Smooth muscle cell (in vitro differentiated cells): ENCODE data around the gene CTBP2. TPM values are rescaled to one million over a fixed set of nuclear protein-coding genes. Genes with fewer than 3 reads are reported as not detected.

Source experiments
- DNase-seq: peaks from one replicate; lab custom pipeline; 2025; ENCODE audit not compliant: unreplicated experiment; lab: John Stamatoyannopoulos, UW
- H2AFZ ChIP-seq: fragments of 200-600 bp; sonication (generic); 2 replicates; pipeline ENCODE4 v1.6.0; 2016; ENCODE audit warnings: antibody characterized with exemption, low read depth, mild to moderate bottlenecking
- H3F3A ChIP-seq: fragments of 200-600 bp; sonication (generic); 2 replicates; pipeline ENCODE4 v1.6.0; 2017; ENCODE audit warnings: antibody characterized with exemption, low read depth
- H3K27ac ChIP-seq: fragments of 200-600 bp; sonication (generic); 2 replicates; pipeline ENCODE4 v1.5.1; 2016; ENCODE audit warnings: low read depth, mild to moderate bottlenecking
- H3K27me3 ChIP-seq: fragments of 200-600 bp; sonication (generic); 2 replicates; pipeline ENCODE4 v1.6.1; 2016; ENCODE audit warnings: low read depth, mild to moderate bottlenecking
- H3K36me3 ChIP-seq: fragments of 200-600 bp; sonication (generic); 2 replicates; pipeline ENCODE4 v1.5.1; 2016; ENCODE audit warnings: low read depth
- H3K4me1 ChIP-seq: fragments of 200-600 bp; sonication (generic); 2 replicates; pipeline ENCODE4 v1.5.1; 2016; ENCODE audit warnings: low read depth
- H3K4me2 ChIP-seq: fragments of 200-600 bp; sonication (generic); 2 replicates; pipeline ENCODE4 v1.6.0; 2016; ENCODE audit warnings: mild to moderate bottlenecking
- H3K4me3 ChIP-seq: fragments of 200-600 bp; sonication (generic); 2 replicates; pipeline ENCODE4 v1.5.1; 2016; ENCODE audit warnings: mild to moderate bottlenecking
- H3K79me2 ChIP-seq: fragments of 200-600 bp; sonication (generic); 2 replicates; pipeline ENCODE4 v1.6.0; 2016; ENCODE audit warnings: low read depth, mild to moderate bottlenecking
- H3K9ac ChIP-seq: fragments of 200-600 bp; sonication (generic); 2 replicates; pipeline ENCODE4 v1.6.0; 2016; ENCODE audit warnings: low read depth
- H3K9me3 ChIP-seq: fragments of 200-600 bp; sonication (generic); replicated peaks from 2 replicates; pipeline ENCODE4 v1.5.1; 2016; ENCODE audit warnings: low read depth
- H4K20me1 ChIP-seq: fragments of 200-600 bp; sonication (generic); 2 replicates; pipeline ENCODE4 v1.6.0; 2016; ENCODE audit warnings: low read depth
- CTCF ChIP-seq: fragments of 200-600 bp; sonication (generic); IDR thresholded peaks from 2 replicates; pipeline ENCODE4 v1.5.1; 2017; ENCODE audit warnings: borderline replicate concordance, mild to moderate bottlenecking, antibody characterized with exemption; ENCODE audit not compliant: insufficient read depth, poor library complexity, severe bottlenecking
- WGBS: methylation state at CpG from one replicate; pipeline ENCODE4 v1.1.7; 2016; ENCODE audit warnings: low lambda C conversion rate; 5-methylcytosine and 5-hydroxymethylcytosine counted together
- polyA plus RNA-seq: library from polyadenylated mRNA; unstranded; fragments of >200 nt; fragmentation: Nextera tagmentation; extraction: Ambion mirVana; gene quantifications from 2 replicates; pipeline ENCODE4 v1.2.1, GENCODE V29; 2016
- total RNA-seq: library from RNA; depleted of rRNA; stranded (reverse); fragments of >200 nt; gene quantifications from 2 replicates; pipeline ENCODE4 v1.2.3, GENCODE V29; 2014

The CTBP2 gene
- total and polyA plus RNA-seq, 2 experiments from 2014 or later, result 49.9 to 69.5 TPM

DNA sequence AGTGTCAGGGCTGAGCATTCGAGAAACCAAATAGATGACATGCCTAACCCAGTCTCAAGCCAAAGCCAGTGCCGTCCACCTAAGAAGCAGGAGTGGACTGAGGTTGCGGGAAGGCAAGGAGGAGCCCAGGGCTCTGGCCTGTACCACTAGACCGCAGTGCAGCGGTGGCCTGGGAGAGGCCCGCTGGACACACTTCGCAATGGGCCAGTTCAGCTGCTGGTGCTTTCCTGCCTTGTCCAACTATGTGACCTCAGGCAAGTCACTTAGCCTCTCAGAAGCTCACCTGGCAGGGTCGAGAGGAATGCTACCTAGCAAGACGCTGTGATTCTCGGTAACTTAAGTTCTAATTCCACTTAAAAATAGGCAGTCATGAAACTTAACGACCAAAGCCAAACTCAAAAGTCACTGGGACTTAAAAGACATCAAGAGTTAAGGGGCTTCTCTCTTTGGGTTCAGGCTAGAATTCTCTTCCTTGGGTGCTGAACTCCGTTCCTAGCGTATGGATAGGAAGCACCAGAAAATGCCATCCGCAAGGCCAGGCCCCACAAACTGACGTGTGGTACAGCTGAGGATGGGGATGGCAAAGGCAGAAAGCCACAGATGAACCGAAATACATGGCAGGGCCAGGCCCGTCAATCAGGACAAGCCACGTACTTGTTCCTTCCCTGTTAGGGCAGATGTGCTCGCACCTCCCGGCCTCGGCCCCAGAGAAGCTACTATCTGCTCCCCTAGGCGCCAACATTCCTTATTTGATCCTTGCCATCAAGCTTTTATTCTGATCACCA, 34.2 kb downstream of the CTBP2 start:
- DNase-seq, result no peak
- WGBS, result 89% methylated on average over 22 of the region's 22 CpGs
- peaks cover 6% of the 10 kb centered on the region for H3K4me1 ChIP-seq
- H3K79me2 ChIP-seq, result peaks cover 100% of the 10 kb centered on the region
- no peak overlapping the region for H3K4me2 ChIP-seq
- H2AFZ ChIP-seq, result no peak overlapping the region
- H3K9me3 ChIP-seq, result no peaks in the 10 kb centered on the region
- no peak overlapping the region for H3K4me3 ChIP-seq
- no peaks in the 10 kb centered on the region for H3K27me3 ChIP-seq
- H4K20me1 ChIP-seq, result peaks cover 99% of the 10 kb centered on the region
- no peaks in the 10 kb centered on the region for H3K36me3 ChIP-seq
- no peak overlapping the region for H3K27ac ChIP-seq
- H3K9ac ChIP-seq, result no peak overlapping the region
- no peaks in the 10 kb centered on the region for H3F3A ChIP-seq
- TF ChIP-seq CTCF, result no peak

GRCh38 chr10:125124907-125125306, 35.5 kb downstream of the CTBP2 start:
- no peaks in the 10 kb centered on the region for H3F3A ChIP-seq
- no peak overlapping the region for H2AFZ ChIP-seq
- no peak for DNase-seq
- no peaks in the 10 kb centered on the region for H3K36me3 ChIP-seq
- peaks cover 100% of the 10 kb centered on the region for H3K79me2 ChIP-seq
- no peak for TF ChIP-seq CTCF
- no peaks in the 10 kb centered on the region for H3K27me3 ChIP-seq
- no peak overlapping the region for H3K4me3 ChIP-seq
- no peak overlapping the region for H3K27ac ChIP-seq
- peaks cover 100% of the 10 kb centered on the region for H4K20me1 ChIP-seq
- H3K4me2 ChIP-seq, result no peak overlapping the region
- peaks cover 6% of the 10 kb centered on the region for H3K4me1 ChIP-seq
- WGBS, result 95% methylated on average over 10 of the region's 10 CpGs
- no peak overlapping the region for H3K9ac ChIP-seq
- H3K9me3 ChIP-seq, result no peaks in the 10 kb centered on the region

DNA sequence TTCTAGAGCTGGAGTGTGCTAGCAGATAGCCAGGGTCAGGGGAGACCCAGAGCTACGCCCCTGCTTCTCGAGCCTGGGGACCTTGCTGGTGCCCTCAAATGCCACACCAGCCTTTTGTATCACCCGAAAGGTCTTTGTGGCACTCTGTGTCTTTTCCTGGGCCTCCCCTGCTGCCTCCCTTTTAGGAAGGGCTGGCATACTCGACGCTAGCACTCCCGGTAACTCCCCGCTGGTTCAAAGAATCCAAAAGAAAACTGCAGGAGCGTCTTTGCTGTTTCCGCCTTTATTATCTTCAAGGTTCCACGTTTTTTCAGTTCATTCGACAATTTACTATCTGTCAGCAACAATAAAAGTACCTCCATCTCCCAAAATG, 36.3 kb downstream of the CTBP2 start:
- no peak overlapping the region for H3K27ac ChIP-seq
- no peak overlapping the region for H2AFZ ChIP-seq
- no peak overlapping the region for H3K4me2 ChIP-seq
- no peaks in the 10 kb centered on the region for H3K9me3 ChIP-seq
- TF ChIP-seq CTCF, result no peak
- H3K4me1 ChIP-seq, result peaks cover 6% of the 10 kb centered on the region
- no peak for DNase-seq
- no peaks in the 10 kb centered on the region for H3F3A ChIP-seq
- H3K36me3 ChIP-seq, result no peaks in the 10 kb centered on the region
- no peak overlapping the region for H3K4me3 ChIP-seq
- no peaks in the 10 kb centered on the region for H3K27me3 ChIP-seq
- 91% methylated on average over 11 of the region's 11 CpGs for WGBS
- H3K79me2 ChIP-seq, result peaks cover 100% of the 10 kb centered on the region
- peaks cover 100% of the 10 kb centered on the region for H4K20me1 ChIP-seq
- H3K9ac ChIP-seq, result no peak overlapping the region
